ENCODE results near the gene ZNF709. TPM values are rescaled to one million over a fixed set of nuclear protein-coding genes. Genes with fewer than 3 reads are reported as not detected.
A peak's percentile ranks its signal among the peaks of the same experiment; 100 is the strongest.

The ZNF709 gene
- total RNA-seq, 2 donors from 2014 or later = 5.3 to 7.4 TPM

GRCh38 chr19:12485571-12485970 is 955 bp upstream of the ZNF709 start:
- peak overlapping the region; percentile 92 for H3K27ac ChIP-seq (ENCODE audit: low read depth, low read length)
- H3K4me3 ChIP-seq (ENCODE audit: low read length) = peak overlapping the region; percentile 95
- no peak overlapping the region for H3K9ac ChIP-seq (ENCODE audit: extremely low read depth, low read length, poor library complexity, severe bottlenecking)
- no peaks in the 10 kb centered on the region for H3K36me3 ChIP-seq (ENCODE audit: control insufficient read depth, insufficient read depth, low read length)
- 62 to 68% methylated on average over 2 to 3 of the region's 3 CpGs for WGBS, 2 experiments (ENCODE audit: insufficient coverage in 1 of 2, insufficient read length in 1 of 2)
- peak; percentile 40 for DNase-seq
- no peaks in the 10 kb centered on the region for H3K4me1 ChIP-seq (ENCODE audit: control insufficient read depth, insufficient read depth, low read length)
- H3K27me3 Mint-ChIP-seq (ENCODE audit: insufficient read depth) = peaks cover 5% of the 10 kb centered on the region
- H3K36me3 Mint-ChIP-seq (ENCODE audit: low read depth) = no peaks in the 10 kb centered on the region
- peaks cover 8% of the 10 kb centered on the region for H3K4me1 Mint-ChIP-seq
- H3K9me3 Mint-ChIP-seq = no peaks in the 10 kb centered on the region
- peak overlapping the region; percentile 86 for H3K4me3 Mint-ChIP-seq
- peak overlapping the region; percentile 97 for H3K27ac Mint-ChIP-seq
- no peaks in the 10 kb centered on the region for H3K27me3 ChIP-seq (ENCODE audit: control insufficient read depth, insufficient read depth, low read length, poor library complexity, severe bottlenecking)
- TF ChIP-seq CTCF (conservative IDR thresholded peaks at IDR 0.05) = no peak
- no peaks in the 10 kb centered on the region for H3K9me3 ChIP-seq (ENCODE audit: control insufficient read depth, low read length)

GRCh38 chr19:12485052-12485416 is 418 bp upstream of the ZNF709 start:
- Histone ChIP-seq H3K27ac (ENCODE audit: low read depth, low read length) (peak overlapping the region; percentile 92), H3K9ac (ENCODE audit: extremely low read depth, low read length, poor library complexity, severe bottlenecking) (peak overlapping the region; percentile 88), H3K36me3 (ENCODE audit: control insufficient read depth, insufficient read depth, low read length) (no peaks in the 10 kb centered on the region), H3K4me3 (ENCODE audit: low read length) (peak overlapping the region; percentile 95), H3K9me3 (ENCODE audit: control insufficient read depth, low read length) (no peaks in the 10 kb centered on the region), H3K27me3 (ENCODE audit: control insufficient read depth, insufficient read depth, low read length, poor library complexity, severe bottlenecking) (no peaks in the 10 kb centered on the region), H3K4me1 (ENCODE audit: control insufficient read depth, insufficient read depth, low read length) (no peaks in the 10 kb centered on the region)
- no peaks in the 10 kb centered on the region for H3K36me3 Mint-ChIP-seq (ENCODE audit: low read depth)
- H3K4me3 Mint-ChIP-seq = peak overlapping the region; percentile 86
- no peak for DNase-seq
- H3K27me3 Mint-ChIP-seq (ENCODE audit: insufficient read depth) = peaks cover 2% of the 10 kb centered on the region
- no peak for TF ChIP-seq CTCF (conservative IDR thresholded peaks at IDR 0.05)
- peaks cover 8% of the 10 kb centered on the region for H3K4me1 Mint-ChIP-seq
- H3K27ac Mint-ChIP-seq = peak overlapping the region; percentile 97
- H3K9me3 Mint-ChIP-seq = no peaks in the 10 kb centered on the region
- WGBS, 2 experiments (ENCODE audit: insufficient coverage in 1 of 2, insufficient read length in 1 of 2) = 8 to 16% methylated on average over 9 to 11 of the region's 11 CpGs

- Histone ChIP-seq H3K27ac (ENCODE audit: low read depth, low read length) (peak overlapping the region; percentile 92), H3K36me3 (ENCODE audit: control insufficient read depth, insufficient read depth, low read length) (no peaks in the 10 kb centered on the region), H3K9me3 (ENCODE audit: control insufficient read depth, low read length) (no peaks in the 10 kb centered on the region), H3K4me3 (ENCODE audit: low read length) (peak overlapping the region; percentile 95), H3K4me1 (ENCODE audit: control insufficient read depth, insufficient read depth, low read length) (no peaks in the 10 kb centered on the region), H3K9ac (ENCODE audit: extremely low read depth, low read length, poor library complexity, severe bottlenecking) (peak overlapping the region; percentile 88), H3K27me3 (ENCODE audit: control insufficient read depth, insufficient read depth, low read length, poor library complexity, severe bottlenecking) (no peaks in the 10 kb centered on the region)
- TF ChIP-seq CTCF (conservative IDR thresholded peaks at IDR 0.05) = no peak
- Mint-ChIP-seq H3K27me3 (ENCODE audit: insufficient read depth) (peaks cover 2% of the 10 kb centered on the region), H3K4me1 (peaks cover 8% of the 10 kb centered on the region), H3K9me3 (no peaks in the 10 kb centered on the region), H3K36me3 (ENCODE audit: low read depth) (no peaks in the 10 kb centered on the region), H3K4me3 (peak overlapping the region; percentile 86), H3K27ac (peak overlapping the region; percentile 76)
- no peak for DNase-seq
- 0 to 4% methylated on average over 3 to 13 of the region's 13 CpGs for WGBS, 2 experiments (ENCODE audit: insufficient coverage in 1 of 2, insufficient read length in 1 of 2)
Measured at GRCh38 chr19:12484011-12484370, 625 bp downstream of the ZNF709 start.

All from endodermal cell (in vitro differentiated cells).